ENCODE data around the gene USP13. TPM values are rescaled to one million over a fixed set of nuclear protein-coding genes. Genes with fewer than 3 reads are reported as not detected.
A peak's percentile ranks its signal among the peaks of the same experiment; 100 is the strongest.

USP13 gene
- total and polyA plus RNA-seq, 2 of the 13 experiments (the other 11 are each of a cell fraction or from before 2014, with no cell fraction given) = 15.9 to 36.7 TPM

- H3K36me3 ChIP-seq (replicated peaks in 1 of 2; ENCODE audit: control insufficient read depth in 1 of 2, insufficient read depth in 2 of 2, low read length in 2 of 2) = peaks cover 0 to 7% of the 10 kb centered on the region in 2 experiments; a peak in 2 of 5 replicates
- H3K4me2 ChIP-seq (ENCODE audit: low read depth, low read length) = peak overlapping the region; percentile 75
- H2AFZ ChIP-seq (ENCODE audit: low read length) = no peak overlapping the region
- BruUV-seq (replicated peaks) = TSS peak; percentile 81
- H3K27me3 ChIP-seq (ENCODE audit: control insufficient read depth in 1 of 2, insufficient read depth in 2 of 2, low read length in 2 of 2) = no peaks in the 10 kb centered on the region
- ChIA-PET CTCF (ENCODE audit: low intra/inter-chr PET ratio, low total read pairs) (no interaction called here), POLR2A (interaction anchor here (0.8 to 2.8 kb wide), 5 partner anchors 8 to 83 kb away, joined by 3 to 30 read pairs (median 7); partner anchors contain the start of genes MRPL47 and NDUFB5)
- peaks cover 37% of the 10 kb centered on the region for H3K4me1 ChIP-seq (ENCODE audit: insufficient read depth, low read length)
- in situ Hi-C loops (cut with HindIII; ENCODE audit: extremely low pct_ligation_motif_present, low pct_unique_long_range_greater_than_20kb) (no loop called here), intact Hi-C loops (cut with micrococcal nuclease; ENCODE audit: unreplicated experiment) (loop anchor here (5.0 kb wide), 2 partner anchors 35 to 80 kb away; no protein-coding TSS in a partner anchor)
- WGBS (ENCODE audit: low lambda C conversion rate) = 63% methylated on average over 11 of the region's 11 CpGs
- FAIRE-seq (no peak), ATAC-seq (no peak), DNase-seq (ENCODE audit: low spot score) (no peak)
- TF ChIP-seq ZSCAN30 (CRISPR knock-in tag; IDR thresholded peaks at IDR 0.05) (no peak), ZNF878 (CRISPR knock-in tag; IDR thresholded peaks at IDR 0.05) (peak; percentile 12; the same call in 1 of the 2 replicates), NR2C2 (CRISPR knock-in tag; IDR thresholded peaks at IDR 0.05; ENCODE audit: borderline replicate concordance) (0 out of 2 replicates have a peak, but pooled peaks have one; percentile 0)
- peak overlapping the region; percentile 61 for H3K27ac ChIP-seq (ENCODE audit: extremely low read length, insufficient read depth, low read length)
- H3K79me2 ChIP-seq (ENCODE audit: insufficient read depth, low read length) = peaks cover 34% of the 10 kb centered on the region
- H3K9me3 ChIP-seq (ENCODE audit: low read length) = no peaks in the 10 kb centered on the region
- peak overlapping the region; percentile 69 to 92 (median 77) for H3K4me3 ChIP-seq (replicated peaks in 1 of 3; ENCODE audit: insufficient read depth in 1 of 3, low read depth in 2 of 3, low read length in 3 of 3)
- H4K20me1 ChIP-seq (ENCODE audit: insufficient read depth, low read length) = no peaks in the 10 kb centered on the region
- peak overlapping the region; percentile 90 for H3K9ac ChIP-seq (ENCODE audit: insufficient read depth, low read depth, low read length)
These were observed 973 bp upstream of the USP13 start for GRCh38 chr3:179651687-179652446.

DNA sequence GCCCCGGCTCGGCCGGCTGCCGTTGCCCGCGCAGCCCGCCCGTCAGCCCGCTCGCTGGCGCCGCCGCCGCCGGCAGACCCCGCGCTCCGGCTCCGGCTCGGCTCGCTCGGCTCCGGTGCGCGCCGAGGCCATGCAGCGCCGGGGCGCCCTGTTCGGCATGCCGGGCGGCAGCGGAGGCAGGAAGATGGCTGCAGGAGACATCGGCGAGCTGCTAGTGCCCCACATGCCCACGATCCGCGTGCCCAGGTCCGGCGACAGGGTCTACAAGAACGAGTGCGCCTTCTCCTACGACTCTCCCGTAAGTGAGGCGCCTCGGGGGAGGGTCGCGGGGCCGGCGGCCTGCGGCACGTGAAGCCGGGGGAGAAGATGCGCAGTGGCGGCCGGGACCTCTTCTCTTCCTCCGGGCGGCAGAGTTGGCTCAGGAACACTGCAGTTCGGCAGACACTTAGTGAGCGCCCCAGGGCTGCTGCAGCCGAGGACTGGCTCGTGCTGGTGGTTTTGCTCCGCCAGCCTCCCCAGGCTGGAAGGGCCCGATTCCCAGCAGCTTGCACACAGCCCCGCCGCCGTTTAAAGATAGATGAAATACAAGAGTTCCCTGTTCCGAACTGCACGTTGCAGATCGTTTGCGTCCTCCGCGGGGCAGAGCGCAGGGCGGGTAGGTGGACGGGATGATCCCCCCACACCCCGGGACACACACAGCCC, 407 bp downstream of the USP13 start:
- H2AFZ ChIP-seq (ENCODE audit: low read length) = no peak overlapping the region
- intact Hi-C loops (cut with micrococcal nuclease; ENCODE audit: unreplicated experiment) = loop anchor here (1.0 to 5.0 kb wide), 3 partner anchors 10 to 79 kb away; no protein-coding TSS in a partner anchor
- no peaks in the 10 kb centered on the region for H4K20me1 ChIP-seq (ENCODE audit: insufficient read depth, low read length)
- no peaks in the 10 kb centered on the region for H3K27me3 ChIP-seq (ENCODE audit: control insufficient read depth in 1 of 2, insufficient read depth in 2 of 2, low read length in 2 of 2)
- H3K9me3 ChIP-seq (ENCODE audit: low read length) = no peaks in the 10 kb centered on the region
- ChIA-PET POLR2A (interaction anchor here (0.8 to 2.8 kb wide), 7 partner anchors 9 to 84 kb away, joined by 3 to 30 read pairs (median 5); partner anchors contain the start of genes MRPL47 and NDUFB5), CTCF (ENCODE audit: low intra/inter-chr PET ratio, low total read pairs) (no interaction called here)
- peaks cover 51% of the 10 kb centered on the region for H3K4me1 ChIP-seq (ENCODE audit: insufficient read depth, low read length)
- in situ Hi-C loops (cut with HindIII; ENCODE audit: extremely low pct_ligation_motif_present, low pct_unique_long_range_greater_than_20kb) = no loop called here
- H3K9ac ChIP-seq (ENCODE audit: insufficient read depth, low read depth, low read length) = peak overlapping the region; percentile 90
- DNase-seq (ENCODE audit: low spot score) = peak; percentile 45
- FAIRE-seq = no peak
- ATAC-seq = peak; percentile 85
- peak overlapping the region; percentile 77 to 98 (median 92) for H3K4me3 ChIP-seq (replicated peaks in 1 of 3; ENCODE audit: insufficient read depth in 1 of 3, low read depth in 2 of 3, low read length in 3 of 3)
- peak overlapping the region; percentile 86 for H3K27ac ChIP-seq (ENCODE audit: extremely low read length, insufficient read depth, low read length)
- WGBS (ENCODE audit: low lambda C conversion rate) = 2% methylated on average over 19 of the region's 77 CpGs
- no TSS peak for BruUV-seq (replicated peaks)
- H3K79me2 ChIP-seq (ENCODE audit: insufficient read depth, low read length) = peaks cover 46% of the 10 kb centered on the region
- peak overlapping the region; percentile 87 for H3K4me2 ChIP-seq (ENCODE audit: low read depth, low read length)
- peaks cover 0 to 7% of the 10 kb centered on the region in 2 experiments; a peak in 2 of 5 replicates for H3K36me3 ChIP-seq (replicated peaks in 1 of 2; ENCODE audit: control insufficient read depth in 1 of 2, insufficient read depth in 2 of 2, low read length in 2 of 2)
- TF ChIP-seq NKX3-1 (CRISPR knock-in tag; IDR thresholded peaks at IDR 0.05) (no peak), THAP9 (CRISPR knock-in tag; IDR thresholded peaks at IDR 0.05; ENCODE audit: borderline replicate concordance) (peak; percentile 34; the same call in 1 of the 2 replicates), NFKB2 (CRISPR knock-in tag; IDR thresholded peaks at IDR 0.05; ENCODE audit: borderline replicate concordance) (peak; percentile 16; the same call in 1 of the 2 replicates), KAT8 (CRISPR knock-in tag; IDR thresholded peaks at IDR 0.05) (peak; percentile 24; the same call in 1 of the 2 replicates), ZSCAN22 (CRISPR knock-in tag; IDR thresholded peaks at IDR 0.05) (0 out of 2 replicates have a peak, but pooled peaks have one; percentile 25)
- TF ChIP-seq, protein P1, sequence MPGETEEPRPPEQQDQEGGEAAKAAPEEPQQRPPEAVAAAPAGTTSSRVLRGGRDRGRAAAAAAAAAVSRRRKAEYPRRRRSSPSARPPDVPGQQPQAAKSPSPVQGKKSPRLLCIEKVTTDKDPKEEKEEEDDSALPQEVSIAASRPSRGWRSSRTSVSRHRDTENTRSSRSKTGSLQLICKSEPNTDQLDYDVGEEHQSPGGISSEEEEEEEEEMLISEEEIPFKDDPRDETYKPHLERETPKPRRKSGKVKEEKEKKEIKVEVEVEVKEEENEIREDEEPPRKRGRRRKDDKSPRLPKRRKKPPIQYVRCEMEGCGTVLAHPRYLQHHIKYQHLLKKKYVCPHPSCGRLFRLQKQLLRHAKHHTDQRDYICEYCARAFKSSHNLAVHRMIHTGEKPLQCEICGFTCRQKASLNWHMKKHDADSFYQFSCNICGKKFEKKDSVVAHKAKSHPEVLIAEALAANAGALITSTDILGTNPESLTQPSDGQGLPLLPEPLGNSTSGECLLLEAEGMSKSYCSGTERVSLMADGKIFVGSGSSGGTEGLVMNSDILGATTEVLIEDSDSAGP (CRISPR knock-in tag; IDR thresholded peaks at IDR 0.05; ENCODE audit: borderline replicate concordance) = peak; percentile 59

Data from HepG2 (cell line).